Thyroid gland (tissue), 4 donors: Measurements from ENCODE around the gene NOL8.

Source experiments
- CTCF ChIP-seq, 6 experiments: fragments of 200-600 bp in 3 of 6; fragments of 450-650 bp in 3 of 6; sonication (generic) in 3 of 6; IDR thresholded peaks; one replicate each; pipeline ENCODE4 v1.5.1; 2016 to 2019; ENCODE audit warnings: antibody characterized with exemption in 6 of 6, mild to moderate bottlenecking in 2 of 6, inconsistent platforms in 1 of 6, moderate library complexity in 1 of 6
- POLR2A ChIP-seq, 2 donors: fragments of 450-650 bp; IDR thresholded peaks; one replicate each; pipeline ENCODE4 v1.6.1; 2017; ENCODE audit warnings: antibody characterized with exemption in 2 of 2, mild to moderate bottlenecking in 2 of 2, moderate library complexity in 1 of 2

DNA sequence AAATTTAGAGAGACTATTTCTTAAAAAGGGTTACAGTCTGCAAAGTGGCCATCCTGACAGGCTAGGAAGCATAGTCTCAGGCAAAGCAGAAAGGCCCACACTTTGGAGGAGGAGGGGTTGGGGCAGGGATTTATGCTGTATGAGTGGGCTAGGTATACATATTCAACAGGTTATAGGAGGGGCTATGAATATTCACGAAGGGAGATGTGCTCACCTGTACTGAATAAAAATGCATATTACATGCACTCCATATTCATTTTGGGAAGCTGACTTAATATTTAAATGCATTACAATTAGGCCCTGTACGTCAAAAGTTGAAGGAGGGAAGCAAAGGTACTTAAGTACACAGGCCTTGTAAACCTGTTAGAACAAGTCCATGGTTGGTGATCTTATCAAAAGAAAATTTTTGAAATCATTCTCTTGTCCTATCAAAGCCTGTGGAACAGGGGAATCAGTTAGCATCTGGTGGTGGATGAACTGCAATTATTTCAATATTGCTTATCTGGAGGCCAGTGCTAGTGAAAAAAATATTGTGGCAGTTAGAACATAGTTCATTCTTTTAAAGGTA is 2.2 kb upstream of the NOL8 start:
- TF ChIP-seq CTCF (IDR thresholded peaks at IDR 0.05) (no peak), POLR2A (IDR thresholded peaks at IDR 0.05) (no peak)
